ENCODE measurements around the gene PVALB.

Gene PVALB

DNA sequence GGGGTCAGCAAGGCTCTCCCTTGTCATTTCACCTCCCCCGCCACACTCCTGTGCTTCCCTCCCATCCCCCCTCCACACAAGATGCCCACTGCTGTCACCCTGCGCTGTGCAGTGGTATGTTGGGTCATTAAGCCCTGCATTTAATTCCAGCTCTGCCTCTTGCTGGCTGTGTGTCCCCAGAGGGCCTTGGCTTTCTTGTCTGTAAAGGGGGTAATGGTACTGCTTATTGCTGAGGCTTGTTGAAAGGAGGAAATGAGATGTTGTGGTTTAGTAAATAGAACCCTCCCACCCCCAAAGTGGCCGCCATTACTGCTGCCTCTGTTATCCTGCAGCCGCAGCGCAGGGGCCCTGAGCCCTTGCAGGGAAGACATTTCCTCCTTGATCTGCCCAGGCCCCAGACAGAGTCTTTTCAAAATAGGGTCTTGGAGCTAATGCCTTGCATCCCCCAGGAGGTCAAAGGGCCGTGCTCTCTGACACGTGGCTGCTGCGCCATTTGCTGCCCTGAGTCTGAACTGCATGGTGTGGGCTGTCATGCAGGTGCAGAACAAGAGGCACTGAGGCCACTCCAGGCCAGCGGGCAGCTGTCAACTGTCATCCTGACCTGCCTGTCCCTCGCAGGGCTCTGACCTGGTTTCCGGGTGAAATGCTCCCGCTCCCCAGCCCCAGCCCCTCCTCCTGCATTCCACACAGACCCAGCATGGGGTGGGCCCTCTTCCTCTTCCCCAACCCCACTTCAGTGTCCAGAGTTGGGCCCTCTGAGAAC, 18.7 kb downstream of the PVALB start:
- DNase-seq (no peak), ATAC-seq (ENCODE audit: insufficient read depth, low read depth) (no peak)
- Histone ChIP-seq H3K9ac (ENCODE audit: low read depth, low read length) (no peak overlapping the region), H3K4me2 (ENCODE audit: insufficient read depth, low read length) (no peak overlapping the region), H3K27me3 (ENCODE audit: insufficient read depth, low read length, poor library complexity) (peaks cover 9% of the 10 kb centered on the region), H3K9me3 (ENCODE audit: insufficient read depth, low read length, severe bottlenecking) (no peaks in the 10 kb centered on the region), H2AFZ (ENCODE audit: low read depth, low read length) (no peak overlapping the region), H3K79me2 (ENCODE audit: insufficient read depth, low read length) (no peaks in the 10 kb centered on the region), H3K36me3 (ENCODE audit: insufficient read depth, low read length) (no peaks in the 10 kb centered on the region), H3K27ac (ENCODE audit: low read length) (no peak overlapping the region), H4K20me1 (ENCODE audit: insufficient read depth, low read length) (peaks cover 3% of the 10 kb centered on the region; the same call in 1 of the 2 replicates), H3K4me3 (ENCODE audit: low read depth in 1 of 2, low read length in 2 of 2) (no peak overlapping the region), H3K4me1 (ENCODE audit: insufficient read depth, low read length) (no peaks in the 10 kb centered on the region)
- TF ChIP-seq, protein P1, sequence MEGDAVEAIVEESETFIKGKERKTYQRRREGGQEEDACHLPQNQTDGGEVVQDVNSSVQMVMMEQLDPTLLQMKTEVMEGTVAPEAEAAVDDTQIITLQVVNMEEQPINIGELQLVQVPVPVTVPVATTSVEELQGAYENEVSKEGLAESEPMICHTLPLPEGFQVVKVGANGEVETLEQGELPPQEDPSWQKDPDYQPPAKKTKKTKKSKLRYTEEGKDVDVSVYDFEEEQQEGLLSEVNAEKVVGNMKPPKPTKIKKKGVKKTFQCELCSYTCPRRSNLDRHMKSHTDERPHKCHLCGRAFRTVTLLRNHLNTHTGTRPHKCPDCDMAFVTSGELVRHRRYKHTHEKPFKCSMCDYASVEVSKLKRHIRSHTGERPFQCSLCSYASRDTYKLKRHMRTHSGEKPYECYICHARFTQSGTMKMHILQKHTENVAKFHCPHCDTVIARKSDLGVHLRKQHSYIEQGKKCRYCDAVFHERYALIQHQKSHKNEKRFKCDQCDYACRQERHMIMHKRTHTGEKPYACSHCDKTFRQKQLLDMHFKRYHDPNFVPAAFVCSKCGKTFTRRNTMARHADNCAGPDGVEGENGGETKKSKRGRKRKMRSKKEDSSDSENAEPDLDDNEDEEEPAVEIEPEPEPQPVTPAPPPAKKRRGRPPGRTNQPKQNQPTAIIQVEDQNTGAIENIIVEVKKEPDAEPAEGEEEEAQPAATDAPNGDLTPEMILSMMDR (IDR thresholded peaks at IDR 0.05; ENCODE audit: borderline replicate concordance, extremely low read depth, low read length, poor library complexity, severe bottlenecking) = no peak
- TF ChIP-seq EZH2 (IDR thresholded peaks at IDR 0.05; ENCODE audit: borderline replicate concordance, low read depth, low read length, severe bottlenecking) = no peak

DNA sequence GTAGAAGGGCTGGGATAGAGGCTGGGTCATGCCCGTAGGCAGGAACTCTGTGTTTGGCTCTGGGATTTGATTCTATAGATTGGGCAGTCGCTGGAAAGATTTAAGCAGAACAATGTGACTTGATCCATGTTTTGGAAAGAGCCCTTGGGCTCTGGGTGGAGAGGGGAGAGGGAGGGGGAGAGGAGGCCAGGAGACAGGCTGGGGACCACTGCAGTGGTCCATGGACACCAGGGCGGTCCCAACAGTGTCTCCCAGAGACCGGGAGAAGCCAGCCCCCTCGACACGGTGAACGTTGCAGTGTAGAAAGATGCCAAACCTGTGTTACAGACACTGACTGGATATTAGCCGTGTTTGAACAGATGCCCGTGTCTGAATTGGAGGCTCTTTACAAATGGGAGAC, 19.5 kb downstream of the PVALB start:
- no peaks in the 10 kb centered on the region for H3K79me2 ChIP-seq (ENCODE audit: insufficient read depth, low read length)
- TF ChIP-seq, protein P1 (IDR thresholded peaks at IDR 0.05; ENCODE audit: borderline replicate concordance, extremely low read depth, low read length, poor library complexity, severe bottlenecking) = no peak
- no peak for TF ChIP-seq EZH2 (IDR thresholded peaks at IDR 0.05; ENCODE audit: borderline replicate concordance, low read depth, low read length, severe bottlenecking)

DNA sequence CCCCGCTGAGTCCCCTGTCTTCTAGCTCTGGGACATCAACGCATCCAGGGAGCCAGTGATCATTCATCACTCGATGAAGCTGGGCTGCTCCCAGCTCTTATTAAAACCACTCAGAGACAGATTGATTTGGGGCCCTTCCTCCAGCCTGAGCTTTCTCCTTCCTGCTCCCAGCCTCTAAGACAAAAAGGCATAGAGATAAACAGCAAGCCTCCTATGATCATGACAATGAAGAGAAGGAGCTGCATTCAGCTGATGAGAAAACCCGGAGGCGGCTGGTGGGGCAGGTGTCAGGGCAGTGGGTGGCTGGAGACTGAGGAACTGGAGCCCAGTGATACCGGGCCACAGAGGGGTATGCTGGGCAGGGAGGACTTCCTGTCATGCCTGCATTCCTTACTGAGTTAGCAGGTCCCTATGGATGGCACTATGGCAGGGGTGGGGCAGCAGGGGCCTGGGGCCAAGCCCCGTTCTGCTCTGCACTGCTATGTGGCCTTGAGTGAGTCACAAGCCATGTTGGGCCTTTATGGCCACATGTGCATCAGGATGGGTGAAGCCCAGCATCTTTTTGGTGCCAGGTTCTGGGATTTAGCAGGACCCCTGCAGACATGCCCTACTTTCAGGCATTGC, 20.2 kb downstream of the PVALB start:
- no peak for DNase-seq
- H3K4me1 ChIP-seq (ENCODE audit: insufficient read depth, low read length) = no peaks in the 10 kb centered on the region
- ATAC-seq (ENCODE audit: insufficient read depth, low read depth) = no peak
- peaks cover 9% of the 10 kb centered on the region for H3K27me3 ChIP-seq (ENCODE audit: insufficient read depth, low read length, poor library complexity)
- no peaks in the 10 kb centered on the region for H3K9me3 ChIP-seq (ENCODE audit: insufficient read depth, low read length, severe bottlenecking)
- H3K9ac ChIP-seq (ENCODE audit: low read depth, low read length) = no peak overlapping the region
- H3K36me3 ChIP-seq (ENCODE audit: insufficient read depth, low read length) = no peaks in the 10 kb centered on the region
- H3K4me3 ChIP-seq (ENCODE audit: low read depth in 1 of 2, low read length in 2 of 2) = no peak overlapping the region
- no peaks in the 10 kb centered on the region for H3K79me2 ChIP-seq (ENCODE audit: insufficient read depth, low read length)
- TF ChIP-seq, protein P1 (IDR thresholded peaks at IDR 0.05; ENCODE audit: borderline replicate concordance, extremely low read depth, low read length, poor library complexity, severe bottlenecking) = no peak
- TF ChIP-seq EZH2 (IDR thresholded peaks at IDR 0.05; ENCODE audit: borderline replicate concordance, low read depth, low read length, severe bottlenecking) = no peak
- H3K27ac ChIP-seq (ENCODE audit: low read length) = no peak overlapping the region
- H3K4me2 ChIP-seq (ENCODE audit: insufficient read depth, low read length) = no peak overlapping the region
- no peak overlapping the region for H2AFZ ChIP-seq (ENCODE audit: low read depth, low read length)
- peaks cover 3% of the 10 kb centered on the region; the same call in 1 of the 2 replicates for H4K20me1 ChIP-seq (ENCODE audit: insufficient read depth, low read length)

More for the DNA sequence above, 19.5 kb downstream of the PVALB start:
- no peak overlapping the region for H2AFZ ChIP-seq (ENCODE audit: low read depth, low read length)
- H3K4me3 ChIP-seq (ENCODE audit: low read depth in 1 of 2, low read length in 2 of 2) = no peak overlapping the region
- ATAC-seq (ENCODE audit: insufficient read depth, low read depth) (no peak), DNase-seq (no peak)
- no peaks in the 10 kb centered on the region for H3K36me3 ChIP-seq (ENCODE audit: insufficient read depth, low read length)
- H3K4me1 ChIP-seq (ENCODE audit: insufficient read depth, low read length) = no peaks in the 10 kb centered on the region
- H3K9me3 ChIP-seq (ENCODE audit: insufficient read depth, low read length, severe bottlenecking) = no peaks in the 10 kb centered on the region
- no peak overlapping the region for H3K9ac ChIP-seq (ENCODE audit: low read depth, low read length)
- no peak overlapping the region for H3K4me2 ChIP-seq (ENCODE audit: insufficient read depth, low read length)
- H4K20me1 ChIP-seq (ENCODE audit: insufficient read depth, low read length) = peaks cover 3% of the 10 kb centered on the region; the same call in 1 of the 2 replicates
- peaks cover 9% of the 10 kb centered on the region for H3K27me3 ChIP-seq (ENCODE audit: insufficient read depth, low read length, poor library complexity)
- no peak overlapping the region for H3K27ac ChIP-seq (ENCODE audit: low read length)
